Muscle of leg (tissue), 11 donors: ENCODE data around the gene RABL2A. TPM values are rescaled to one million over a fixed set of nuclear protein-coding genes. Genes with fewer than 3 reads are reported as not detected.
"Not testable (repeated sequence)": the region's sequence is repeated elsewhere in the genome, so short reads cannot be mapped to it uniquely, and the experiment has no call there.

Source experiments
- DNase-seq: peaks from one replicate; pipeline ENCODE4 v3.0.0; 2013
- H3K27ac ChIP-seq: one replicate; pipeline ENCODE4 v1.5.1; 2013; ENCODE audit warnings: mild to moderate bottlenecking, low read length, control low read depth
- H3K27me3 ChIP-seq: one replicate; pipeline ENCODE4 v1.6.1; 2013; ENCODE audit warnings: low read length; ENCODE audit not compliant: control insufficient read depth, insufficient read depth
- H3K36me3 ChIP-seq: one replicate; pipeline ENCODE4 v1.6.1; 2013; ENCODE audit warnings: low read length; ENCODE audit not compliant: control insufficient read depth, insufficient read depth
- H3K4me1 ChIP-seq: one replicate; pipeline ENCODE4 v1.6.1; 2013; ENCODE audit warnings: low read length; ENCODE audit not compliant: control insufficient read depth, insufficient read depth
- H3K4me3 ChIP-seq: one replicate; pipeline ENCODE4 v1.5.1; 2013; ENCODE audit warnings: low read length, control low read depth
- H3K9me3 ChIP-seq: replicated peaks from 2 replicates; pipeline ENCODE4 v1.6.1; 2013; ENCODE audit warnings: low read depth, low read length; ENCODE audit not compliant: control insufficient read depth
- WGBS: methylation state at CpG from one replicate; pipeline ENCODE4 v1.1.5; 2013; ENCODE audit warnings: missing lambda C conversion rate; ENCODE audit not compliant: insufficient coverage; 5-methylcytosine and 5-hydroxymethylcytosine counted together
- polyA plus RNA-seq, 8 donors: library from polyadenylated mRNA; unstranded; fragments of 120-200 nt; gene quantifications; one replicate each; pipeline versions ENCODE4 v1.2.1 to v1.2.3, GENCODE V29; 2013; ENCODE audit warnings: inconsistent platforms in 1 of 8, low replicate concordance in 1 of 8; ENCODE audit not compliant: insufficient read length in 8 of 8, insufficient read depth in 1 of 8
- total RNA-seq: library from RNA; stranded (reverse); fragments of 120-200 nt; gene quantifications from one replicate; pipeline ENCODE4 v1.2.4, GENCODE V29; 2013

RABL2A gene
- total and polyA plus RNA-seq, 9 donors = 8.3 to 19.4 (median 15.2) TPM

DNA sequence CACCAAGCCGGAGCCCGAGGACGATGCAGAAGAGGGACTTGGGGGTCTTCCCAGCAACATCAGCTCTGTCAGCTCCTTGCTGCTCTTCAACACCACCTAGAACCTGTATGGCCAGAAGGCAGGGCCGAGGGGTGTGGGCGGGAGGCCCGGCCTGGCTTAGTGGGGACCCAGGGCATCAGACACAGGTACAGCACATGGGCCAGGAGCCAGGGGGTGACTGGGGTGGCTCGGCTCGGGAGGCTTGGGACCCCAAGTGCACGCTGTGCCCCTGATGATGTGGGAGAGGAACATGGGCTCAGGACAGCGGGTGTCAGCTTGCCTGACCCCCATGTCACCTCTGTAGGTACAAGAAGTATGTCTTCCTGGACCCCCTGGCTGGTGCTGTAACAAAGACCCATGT is 31.3 kb upstream of the RABL2A start:
- H3K36me3 ChIP-seq, H3K4me1 ChIP-seq, H3K4me3 ChIP-seq, DNase-seq, H3K9me3 ChIP-seq, H3K27me3 ChIP-seq, H3K27ac ChIP-seq: not testable (repeated sequence)
- 94% methylated on average over 6 of the region's 10 CpGs for WGBS

GRCh38 chr2:113597164-113597563 is 29.9 kb upstream of the RABL2A start:
- not testable (repeated sequence) for DNase-seq
- no CpG with 5 or more reads among the region's 10 CpGs for WGBS

DNA sequence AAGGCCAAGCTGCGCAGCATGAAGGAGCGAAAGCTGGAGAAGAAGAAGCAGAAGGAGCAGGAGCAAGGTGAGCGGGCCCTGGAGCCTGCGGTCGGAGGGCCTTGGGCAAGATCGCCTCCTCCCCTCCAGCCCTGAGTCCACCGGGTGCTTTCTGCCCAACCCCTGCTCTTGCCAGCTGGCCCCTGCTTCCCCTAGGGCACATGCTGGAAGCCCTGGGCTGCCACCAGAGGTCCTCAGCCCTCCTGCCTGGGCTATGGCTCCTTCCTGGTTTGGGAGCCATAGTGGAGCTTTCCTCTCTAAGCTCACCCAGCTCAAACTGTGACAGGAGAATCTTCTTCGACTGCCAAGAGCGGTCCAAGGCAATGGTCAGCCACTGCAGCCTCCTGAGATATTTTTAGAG is 29.5 kb upstream of the RABL2A start:
- not testable (repeated sequence) for DNase-seq
- 70% methylated on average over 2 of the region's 9 CpGs for WGBS

More at GRCh38 chr2:113597164-113597563, 29.9 kb upstream of the RABL2A start:
- H3K4me3 ChIP-seq, H3K4me1 ChIP-seq, H3K9me3 ChIP-seq, H3K27ac ChIP-seq, H3K36me3 ChIP-seq, H3K27me3 ChIP-seq: not testable (repeated sequence)

DNA sequence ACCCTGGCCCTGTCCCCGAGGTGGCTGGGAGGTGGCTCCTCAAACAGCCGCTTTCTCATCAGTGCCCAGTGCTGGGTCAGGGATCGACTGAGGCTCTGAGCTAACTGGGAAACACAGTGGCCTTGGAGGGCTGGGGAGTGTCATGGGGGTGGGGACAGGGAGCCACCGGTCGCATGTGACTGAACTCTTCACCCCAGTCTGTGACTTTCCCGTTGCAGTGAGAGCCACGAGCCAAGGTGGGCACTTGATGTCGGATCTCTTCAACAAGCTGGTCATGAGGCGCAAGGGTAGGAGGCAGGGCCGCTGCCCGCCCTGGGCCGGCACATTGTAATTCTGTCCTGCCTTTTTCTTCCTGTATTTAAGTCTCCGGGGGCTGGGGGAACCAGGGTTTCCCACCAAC is 28.9 kb upstream of the RABL2A start:
- H3K27me3 ChIP-seq, H3K9me3 ChIP-seq, H3K4me1 ChIP-seq, H3K4me3 ChIP-seq, H3K36me3 ChIP-seq, DNase-seq: not testable (repeated sequence)
- WGBS = 94% methylated on average over 2 of the region's 13 CpGs
- peak overlapping the region; percentile 35 for H3K27ac ChIP-seq

More for the DNA sequence above, 29.5 kb upstream of the RABL2A start:
- not testable (repeated sequence) for H3K9me3 ChIP-seq, H3K27ac ChIP-seq, H3K27me3 ChIP-seq, H3K4me3 ChIP-seq, H3K4me1 ChIP-seq, H3K36me3 ChIP-seq

- not testable (repeated sequence) for H3K36me3 ChIP-seq, H3K4me3 ChIP-seq, H3K27me3 ChIP-seq, H3K9me3 ChIP-seq, DNase-seq, H3K4me1 ChIP-seq
- peak overlapping the region; percentile 35 for H3K27ac ChIP-seq
- no CpG with 5 or more reads among the region's 9 CpGs for WGBS
Observed at GRCh38 chr2:113598738-113599137, 28.3 kb upstream of the RABL2A start.

DNA sequence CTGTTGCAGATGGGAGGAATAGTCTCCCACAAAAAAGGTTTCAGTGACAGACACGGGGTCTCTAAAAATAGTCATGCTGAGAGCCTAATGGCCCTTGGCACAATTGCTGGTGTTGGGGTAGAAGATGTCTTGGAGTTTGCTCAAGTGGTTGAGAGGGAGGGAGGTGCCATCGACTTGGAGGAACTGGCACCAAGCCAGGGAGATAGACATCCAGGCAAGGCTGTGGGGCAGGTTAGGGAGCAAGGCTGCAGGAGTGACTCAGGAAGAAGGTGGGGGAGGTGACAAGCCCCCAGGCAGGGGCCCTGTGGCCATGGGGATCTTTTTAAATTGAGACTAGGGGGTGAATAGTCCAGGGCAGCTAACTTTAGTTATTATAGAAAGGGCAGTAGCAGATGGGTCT is 27.9 kb upstream of the RABL2A start:
- no CpG with 5 or more reads among the region's 2 CpGs for WGBS
- not testable (repeated sequence) for H3K4me3 ChIP-seq, H3K4me1 ChIP-seq, H3K9me3 ChIP-seq, H3K27me3 ChIP-seq, H3K36me3 ChIP-seq, DNase-seq
- H3K27ac ChIP-seq = peak overlapping the region; percentile 55

DNA sequence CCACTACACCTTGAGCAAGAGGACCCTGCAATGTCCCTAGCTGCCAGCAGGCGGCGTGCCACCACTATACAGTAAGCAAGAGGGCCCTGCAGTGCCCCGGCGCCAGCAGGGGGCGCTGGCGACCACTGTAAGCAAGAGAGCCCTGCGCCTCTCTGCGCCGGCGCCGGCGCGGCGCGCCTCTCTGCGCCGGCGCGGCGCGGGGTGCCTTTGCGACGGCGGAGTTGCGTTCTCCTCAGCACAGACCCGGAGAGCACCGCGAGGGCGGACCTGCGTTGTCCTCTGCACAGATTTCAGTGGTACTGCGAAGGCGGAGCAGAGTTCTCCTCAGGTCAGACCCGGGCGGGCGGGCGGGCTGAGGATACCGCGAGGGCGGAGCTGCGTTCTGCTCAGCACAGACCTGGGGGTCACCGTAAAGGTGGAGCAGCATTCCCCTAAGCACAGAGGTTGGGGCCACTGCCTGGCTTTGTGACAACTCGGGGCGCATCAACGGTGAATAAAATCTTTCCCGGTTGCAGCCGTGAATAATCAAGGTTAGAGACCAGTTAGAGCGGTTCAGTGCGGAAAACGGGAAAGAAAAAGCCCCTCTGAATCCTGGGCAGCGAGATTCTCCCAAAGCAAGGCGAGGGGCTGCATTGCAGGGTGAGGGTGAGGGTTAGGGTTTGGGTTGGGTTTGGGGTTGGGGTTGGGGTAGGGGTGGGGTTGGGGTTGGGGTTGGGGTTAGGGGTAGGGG is 24.9 kb upstream of the RABL2A start:
- H3K4me1 ChIP-seq, H3K36me3 ChIP-seq, H3K9me3 ChIP-seq, H3K4me3 ChIP-seq, H3K27me3 ChIP-seq, H3K27ac ChIP-seq: not testable (repeated sequence)
- 89% methylated on average over 48 of the region's 51 CpGs for WGBS
- DNase-seq = peak; percentile 37

DNA sequence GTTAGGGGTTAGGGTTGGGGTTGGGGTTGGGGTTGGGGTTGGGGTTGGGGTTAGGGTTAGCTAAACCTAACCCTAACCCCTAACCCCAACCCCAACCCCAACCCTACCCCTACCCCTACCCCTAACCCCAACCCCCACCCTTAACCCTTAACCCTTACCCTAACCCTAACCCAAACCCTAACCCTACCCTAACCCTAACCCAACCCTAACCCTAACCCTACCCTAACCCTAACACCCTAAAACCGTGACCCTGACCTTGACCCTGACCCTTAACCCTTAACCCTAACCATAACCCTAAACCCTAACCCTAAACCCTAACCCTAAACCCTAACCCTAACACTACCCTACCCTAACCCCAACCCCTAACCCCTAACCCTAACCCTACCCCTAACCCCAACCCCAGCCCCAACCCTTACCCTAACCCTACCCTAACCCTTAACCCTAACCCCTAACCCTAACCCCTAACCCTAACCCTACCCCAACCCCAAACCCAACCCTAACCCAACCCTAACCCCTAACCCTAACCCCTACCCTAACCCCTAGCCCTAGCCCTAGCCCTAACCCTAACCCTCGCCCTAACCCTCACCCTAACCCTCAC is 24.1 kb upstream of the RABL2A start:
- Histone ChIP-seq H3K9me3 (no peaks in the 10 kb centered on the region), H3K27me3 (no peaks in the 10 kb centered on the region), H3K36me3 (no peaks in the 10 kb centered on the region), H3K4me1 (peaks cover 5% of the 10 kb centered on the region), H3K4me3 (peak overlapping the region; percentile 46), H3K27ac (peak overlapping the region; percentile 89)
- no peak for DNase-seq
- 74% methylated on average over 2 of the region's 2 CpGs for WGBS

GRCh38 chr2:113603467-113604084 is 23.5 kb upstream of the RABL2A start:
- 15% methylated on average over 84 of the region's 84 CpGs for WGBS
- H3K27me3 ChIP-seq, H3K9me3 ChIP-seq, H3K4me1 ChIP-seq, H3K36me3 ChIP-seq: not testable (repeated sequence)
- peak; percentile 94 for DNase-seq
- H3K27ac ChIP-seq = peak overlapping the region; percentile 89
- peak overlapping the region; percentile 46 for H3K4me3 ChIP-seq

- H3K27me3 ChIP-seq, H3K36me3 ChIP-seq, H3K9me3 ChIP-seq, H3K4me1 ChIP-seq: not testable (repeated sequence)
- Histone ChIP-seq H3K4me3 (peak overlapping the region; percentile 46), H3K27ac (peak overlapping the region; percentile 87)
- peak; percentile 93 for DNase-seq
- WGBS = 4% methylated on average over 16 of the region's 20 CpGs
Observed at GRCh38 chr2:113604085-113604477, 23.0 kb upstream of the RABL2A start.
